MM.1S (cell line): ENCODE data around the gene ARHGAP45.

ENCODE experiments used
- DNase-seq: peaks from one replicate; pipeline ENCODE4 v3.0.0-alpha.2; 2015
- H2AFZ ChIP-seq: fragments of 300-600 bp; sonication (generic); 2 replicates; pipeline ENCODE4 v1.6.0; 2016; ENCODE audit warnings: antibody characterized with exemption, low read length
- H3F3A ChIP-seq: fragments of 300-600 bp; sonication (generic); 2 replicates; pipeline ENCODE4 v1.6.1; 2016; ENCODE audit warnings: mild to moderate bottlenecking, antibody characterized with exemption, low read length, moderate library complexity, mixed read lengths; ENCODE audit not compliant: insufficient read depth
- H3K27ac ChIP-seq: fragments of 300-600 bp; sonication (generic); 2 replicates; pipeline ENCODE4 v1.5.1; 2016; ENCODE audit warnings: mild to moderate bottlenecking, low read length
- H3K27me3 ChIP-seq: fragments of 300-600 bp; sonication (generic); replicated peaks from 2 replicates; pipeline ENCODE4 v1.6.0; 2016; ENCODE audit warnings: low read length; ENCODE audit not compliant: insufficient read depth
- H3K36me3 ChIP-seq: fragments of 300-600 bp; sonication (generic); replicated peaks from 2 replicates; pipeline ENCODE4 v1.6.1; 2016; ENCODE audit warnings: mild to moderate bottlenecking, low read length, mixed read lengths; ENCODE audit not compliant: insufficient read depth
- H3K4me1 ChIP-seq: fragments of 300-600 bp; sonication (generic); 2 replicates; pipeline ENCODE4 v1.6.1; 2016; ENCODE audit warnings: low read length, mixed read lengths
- H3K4me2 ChIP-seq: fragments of 300-600 bp; sonication (generic); 2 replicates; pipeline ENCODE4 v1.6.0; 2016; ENCODE audit warnings: low read depth, low read length
- H3K4me3 ChIP-seq: fragments of 300-600 bp; sonication (generic); 2 replicates; pipeline ENCODE4 v1.5.1; 2016; ENCODE audit warnings: low read length, mixed read lengths
- H3K79me2 ChIP-seq: fragments of 300-600 bp; sonication (generic); 2 replicates; pipeline ENCODE4 v1.6.1; 2016; ENCODE audit warnings: mixed run types, low read length, mixed read lengths
- H3K9ac ChIP-seq: fragments of 300-600 bp; sonication (generic); 2 replicates; pipeline ENCODE4 v1.6.1; 2016; ENCODE audit warnings: low read length, mixed read lengths
- H3K9me2 ChIP-seq: fragments of 300-600 bp; sonication (generic); replicated peaks from 2 replicates; pipeline ENCODE4 v1.6.1; 2016; ENCODE audit warnings: mild to moderate bottlenecking, low read length, mixed read lengths; ENCODE audit not compliant: insufficient read depth
- H3K9me3 ChIP-seq: fragments of 300-600 bp; sonication (generic); replicated peaks from 2 replicates; pipeline ENCODE4 v1.6.1; 2016; ENCODE audit warnings: mild to moderate bottlenecking, low read length, mixed read lengths; ENCODE audit not compliant: insufficient read depth
- H4K20me1 ChIP-seq: fragments of 300-600 bp; sonication (generic); 2 replicates; pipeline ENCODE4 v1.6.1; 2016; ENCODE audit warnings: mild to moderate bottlenecking, low read length, moderate library complexity, mixed read lengths; ENCODE audit not compliant: insufficient read depth
- CTCF ChIP-seq: fragments of 300-600 bp; sonication (generic); IDR thresholded peaks from 2 replicates; pipeline ENCODE4 v1.5.1; 2016; ENCODE audit warnings: antibody characterized with exemption, low read length, mixed read lengths
- EZH2 ChIP-seq: fragments of 300-600 bp; sonication (generic); optimal IDR thresholded peaks from 2 replicates; pipeline ENCODE3; 2017; ENCODE audit warnings: low read depth, mild to moderate bottlenecking, antibody characterized with exemption, low read length, mixed read lengths
- EZH2phosphoT487 ChIP-seq: fragments of 300-600 bp; sonication (generic); IDR thresholded peaks from 2 replicates; pipeline ENCODE4 v1.6.1; 2018; ENCODE audit warnings: antibody characterized with exemption, low read length

ARHGAP45 gene

GRCh38 chr19:1038978-1039645, 27.9 kb upstream of the ARHGAP45 start:
- H2AFZ ChIP-seq, result no peak overlapping the region

GRCh38 chr19:1039646-1040475, 27.1 kb upstream of the ARHGAP45 start, which contains the start of gene ABCA7:
ABCA7 (plus strand) TSS chr19:1040107; CDS start chr19:1041362, 1,255 bp downstream.
- Histone ChIP-seq H3K36me3 (no peaks in the 10 kb centered on the region; the same call in 1 of the 2 replicates), H3K9me2 (no peaks in the 10 kb centered on the region), H3K4me2 (peak within 1 kb of the TSS; percentile 66), H3K79me2 (peaks cover 29% of the 10 kb centered on the region), H3K27ac (peak within 1 kb of the TSS; percentile 89; the same call in 1 of the 2 replicates), H3K9ac (peak within 1 kb of the TSS; percentile 52; the same call in 1 of the 2 replicates), H3K27me3 (no peaks in the 10 kb centered on the region), H2AFZ (peak within 1 kb of the TSS; percentile 18; the same call in 1 of the 2 replicates), H4K20me1 (no peaks in the 10 kb centered on the region), H3F3A (peaks cover 40% of the 10 kb centered on the region), H3K4me1 (peaks cover 37% of the 10 kb centered on the region), H3K9me3 (no peaks in the 10 kb centered on the region), H3K4me3 (peak within 1 kb of the TSS; percentile 72)
- TF ChIP-seq EZH2 (no peak), EZH2phosphoT487 (no peak)
- peak; percentile 100 for DNase-seq

More at GRCh38 chr19:1038978-1039645, 27.9 kb upstream of the ARHGAP45 start:
- Histone ChIP-seq H3K36me3 (no peaks in the 10 kb centered on the region), H3K9me3 (no peaks in the 10 kb centered on the region), H3F3A (peaks cover 40% of the 10 kb centered on the region), H3K79me2 (peaks cover 29% of the 10 kb centered on the region), H3K27ac (peak overlapping the region; percentile 89; the same call in 1 of the 2 replicates), H3K27me3 (no peaks in the 10 kb centered on the region), H3K9ac (peak overlapping the region; percentile 8; the same call in 1 of the 2 replicates), H3K4me3 (peak overlapping the region; percentile 72), H3K4me1 (peaks cover 37% of the 10 kb centered on the region), H4K20me1 (no peaks in the 10 kb centered on the region), H3K9me2 (no peaks in the 10 kb centered on the region), H3K4me2 (peak overlapping the region; percentile 66)
- DNase-seq, result peak; percentile 28
- TF ChIP-seq EZH2phosphoT487 (no peak), EZH2 (no peak), CTCF (no peak; the same call in 1 of the 2 replicates)

GRCh38 chr19:1040476-1041271, 26.3 kb upstream of the ARHGAP45 start:
- Histone ChIP-seq H3K4me3 (peak overlapping the region; percentile 72), H3K9me2 (no peaks in the 10 kb centered on the region), H4K20me1 (no peaks in the 10 kb centered on the region), H3K4me1 (peaks cover 37% of the 10 kb centered on the region), H3K36me3 (no peaks in the 10 kb centered on the region; the same call in 1 of the 2 replicates), H3K79me2 (peaks cover 24% of the 10 kb centered on the region), H3K4me2 (peak overlapping the region; percentile 66), H3F3A (peaks cover 38% of the 10 kb centered on the region), H2AFZ (peak overlapping the region; percentile 18; the same call in 1 of the 2 replicates), H3K9me3 (no peaks in the 10 kb centered on the region), H3K27me3 (no peaks in the 10 kb centered on the region), H3K27ac (peak overlapping the region; percentile 13; the same call in 1 of the 2 replicates), H3K9ac (peak overlapping the region; percentile 52; the same call in 1 of the 2 replicates)
- DNase-seq, result peak; percentile 98
- TF ChIP-seq EZH2, result no peak
- TF ChIP-seq EZH2phosphoT487, result no peak
- TF ChIP-seq CTCF, result no peak
